GM21367 (cell line): ENCODE measurements around the gene SHISA3.
A peak's percentile ranks its signal among the peaks of the same experiment; 100 is the strongest.

Experiments used
- ATAC-seq: cut with Tn5 transposase; IDR thresholded peaks from one replicate; pipeline ENCODE4 v1.9.1; 2021; ENCODE audit not compliant: unreplicated experiment

SHISA3 gene

DNA sequence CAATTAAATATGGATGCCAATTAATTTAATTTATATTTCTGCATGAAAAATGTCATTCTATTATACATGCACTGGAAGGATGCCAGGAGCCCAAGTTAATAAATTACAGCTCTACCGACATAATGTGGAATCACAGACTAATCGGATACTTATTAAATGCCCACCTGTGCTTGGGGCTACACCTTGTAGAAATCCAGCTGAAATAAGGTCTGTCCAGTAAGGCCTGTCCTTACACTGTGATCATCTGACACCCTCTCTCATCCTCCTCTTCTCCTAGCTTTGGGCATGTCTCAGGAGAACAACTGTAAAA is 6.0 kb upstream of the SHISA3 start:
- no peak for ATAC-seq

DNA sequence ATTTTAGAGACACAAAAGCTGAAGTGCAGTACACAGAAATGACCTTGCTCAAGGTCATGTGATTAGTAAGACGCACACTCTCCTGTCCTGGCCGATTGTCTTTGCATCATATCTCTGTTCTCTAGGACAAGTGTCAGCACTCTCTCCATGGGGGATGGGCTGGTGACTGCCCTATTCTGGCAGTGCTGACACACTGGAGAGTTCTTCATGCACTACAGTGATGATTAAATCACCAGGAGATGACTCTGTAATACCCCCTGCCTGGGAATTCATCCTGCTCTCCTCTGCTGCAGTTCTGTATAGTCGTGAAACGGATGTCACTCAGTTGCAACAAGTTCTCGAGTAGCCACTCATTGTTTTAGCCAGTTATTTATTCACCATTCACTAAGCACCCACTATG is 5.3 kb upstream of the SHISA3 start:
- ATAC-seq, result no peak

DNA sequence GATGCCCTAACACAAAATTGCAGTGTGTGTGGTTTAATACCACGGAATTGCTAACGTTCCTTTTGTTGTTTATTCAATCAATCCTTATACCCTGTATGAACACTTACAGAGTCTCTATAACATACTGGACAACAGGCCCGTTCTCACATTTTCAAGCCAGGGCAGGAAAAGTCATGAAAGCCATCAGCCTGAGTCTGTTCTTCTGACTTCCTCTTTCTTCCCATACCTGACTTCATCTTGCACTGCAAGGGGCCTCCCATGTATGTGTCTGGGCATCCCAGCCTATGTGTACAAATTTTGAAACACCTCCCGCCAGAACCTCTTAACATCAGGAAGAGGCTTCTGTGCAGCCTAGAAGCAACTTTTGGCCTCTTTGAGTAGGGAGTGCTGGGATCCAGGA is 4.9 kb upstream of the SHISA3 start:
- no peak for ATAC-seq

DNA sequence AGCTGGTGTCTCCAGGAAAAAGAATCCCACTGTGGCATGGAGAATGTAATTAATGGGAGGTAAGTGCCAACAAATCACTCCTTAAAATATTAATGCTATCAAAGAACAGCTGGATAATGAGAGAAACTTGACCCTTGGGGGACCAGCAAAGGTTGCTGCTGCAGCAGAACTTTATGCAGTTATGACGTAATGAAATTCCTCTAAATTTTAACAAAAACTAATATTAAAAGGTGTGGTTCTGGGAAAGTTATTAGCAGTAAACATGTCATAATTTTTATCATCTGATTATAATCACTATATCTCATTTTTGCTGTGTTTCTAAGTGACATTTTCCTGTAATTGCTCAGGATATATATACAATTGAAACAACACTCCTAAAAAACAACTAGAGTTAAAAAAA is 1.7 kb upstream of the SHISA3 start:
- ATAC-seq, result no peak

DNA sequence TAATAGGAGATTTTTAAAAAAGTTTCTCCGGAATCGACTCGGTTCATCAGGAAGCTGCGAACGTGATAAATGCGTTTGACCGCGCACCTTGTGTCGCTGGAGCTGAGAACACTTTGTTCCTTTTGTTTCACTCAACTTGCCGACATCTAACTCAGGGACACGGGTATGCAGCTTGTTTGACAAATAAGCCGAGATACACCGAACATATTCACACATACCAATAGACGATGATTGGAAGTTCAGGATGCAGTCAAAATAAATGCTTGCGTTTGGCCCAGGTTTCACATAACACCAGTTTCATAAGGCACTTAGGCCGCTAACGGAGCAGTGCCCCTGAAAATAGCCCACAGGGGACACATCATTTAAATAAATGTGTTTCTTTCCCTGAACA is 932 bp upstream of the SHISA3 start:
- ATAC-seq, result no peak

DNA sequence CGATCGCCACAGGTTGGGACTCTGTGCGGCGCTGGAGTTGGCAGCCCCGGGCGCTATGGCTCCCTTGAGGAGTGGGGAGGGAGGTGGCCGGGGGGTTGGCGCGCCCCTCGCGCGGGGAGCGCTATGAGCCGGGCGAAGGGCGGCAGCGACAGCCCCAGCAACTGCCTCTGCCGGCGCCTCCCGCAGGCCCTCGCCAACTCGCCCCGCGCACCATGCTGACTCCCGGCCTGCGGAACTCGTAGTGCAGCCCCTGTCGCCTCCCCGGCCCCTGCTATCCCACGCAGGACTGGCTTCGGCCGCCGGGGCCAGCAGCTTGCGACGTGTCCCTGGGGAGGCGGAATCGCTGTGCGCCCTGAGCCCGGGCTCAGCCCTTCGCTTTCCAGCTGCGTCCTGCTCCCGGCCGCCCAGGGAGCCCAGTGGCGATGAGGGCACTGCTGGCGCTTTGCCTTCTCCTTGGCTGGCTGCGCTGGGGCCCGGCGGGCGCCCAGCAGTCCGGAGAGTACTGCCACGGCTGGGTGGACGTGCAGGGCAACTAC is 415 bp downstream of the SHISA3 start:
- peak; percentile 22 for ATAC-seq

DNA sequence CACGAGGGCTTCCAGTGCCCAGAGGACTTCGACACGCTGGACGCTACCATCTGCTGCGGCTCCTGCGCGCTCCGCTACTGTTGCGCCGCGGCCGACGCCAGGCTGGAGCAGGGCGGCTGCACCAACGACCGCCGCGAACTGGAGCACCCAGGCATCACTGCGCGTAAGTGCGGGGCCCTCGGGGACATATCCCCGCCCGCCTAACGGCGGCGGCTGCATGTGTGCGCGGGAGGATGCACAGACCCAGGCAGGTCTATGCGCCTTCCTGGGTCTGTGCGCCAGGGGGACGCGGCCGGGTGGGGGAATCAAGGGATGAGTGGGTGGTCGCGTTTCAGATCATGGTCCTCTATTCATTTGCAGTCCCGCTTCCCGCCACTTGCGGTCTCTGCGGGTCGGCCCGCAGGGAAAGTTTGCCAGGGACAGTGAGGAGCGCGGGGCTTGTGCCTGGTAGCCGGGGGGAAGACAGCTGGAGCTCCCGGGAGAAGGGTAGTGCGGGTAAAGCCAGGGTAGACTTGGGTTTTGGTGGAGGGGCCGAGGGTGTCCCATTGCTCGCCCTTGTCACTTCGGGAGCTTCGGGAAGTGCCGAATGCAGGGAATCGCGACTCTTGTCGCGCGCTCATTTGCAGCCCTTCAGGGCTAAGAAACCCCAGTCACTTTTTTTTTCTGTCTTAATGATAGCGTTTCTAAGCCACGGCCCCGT is 1.0 kb downstream of the SHISA3 start:
- ATAC-seq, result peak; percentile 40

DNA sequence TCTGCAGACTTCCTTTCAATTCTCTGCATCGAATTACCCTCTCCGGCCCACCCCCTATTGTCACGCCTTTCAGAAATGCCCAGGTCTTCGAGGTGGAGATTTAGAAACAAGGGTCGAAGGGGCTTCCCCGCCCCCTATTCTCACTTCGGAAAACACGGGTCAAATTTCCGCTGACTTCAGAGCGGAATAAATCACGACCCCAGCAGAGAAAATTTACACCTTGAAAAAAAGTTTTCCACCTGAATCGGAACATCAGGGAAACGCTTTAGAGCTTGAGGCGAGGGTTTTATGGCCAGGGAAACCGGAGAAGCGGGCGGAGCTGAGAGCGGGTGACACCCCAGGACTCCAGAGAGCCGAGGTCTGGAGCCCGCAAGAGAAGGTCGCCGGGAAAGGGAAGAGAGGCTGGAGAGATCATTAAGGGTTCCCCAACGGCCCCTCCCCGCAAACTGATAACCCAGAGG is 1.6 kb downstream of the SHISA3 start:
- no peak for ATAC-seq

DNA sequence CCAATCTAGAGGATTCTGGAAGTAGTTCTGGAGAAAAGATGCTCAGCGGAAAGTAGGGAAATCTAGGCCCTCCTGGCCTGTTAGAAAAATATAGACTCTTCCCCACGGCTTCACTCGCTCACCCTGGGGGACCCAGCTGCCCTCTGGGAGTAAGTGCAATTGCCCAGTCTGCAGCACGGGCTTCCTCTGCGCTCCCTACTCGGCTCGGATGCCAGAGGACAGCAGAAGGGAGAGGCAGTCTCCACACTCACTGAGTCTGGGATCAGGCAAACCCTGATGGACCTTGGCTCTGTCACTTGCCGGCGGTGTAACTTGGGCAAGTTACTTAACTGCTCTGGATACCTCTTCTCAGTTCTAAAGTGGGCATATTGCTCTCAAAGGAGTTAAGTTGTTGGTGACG is 2.1 kb downstream of the SHISA3 start:
- no peak for ATAC-seq

DNA sequence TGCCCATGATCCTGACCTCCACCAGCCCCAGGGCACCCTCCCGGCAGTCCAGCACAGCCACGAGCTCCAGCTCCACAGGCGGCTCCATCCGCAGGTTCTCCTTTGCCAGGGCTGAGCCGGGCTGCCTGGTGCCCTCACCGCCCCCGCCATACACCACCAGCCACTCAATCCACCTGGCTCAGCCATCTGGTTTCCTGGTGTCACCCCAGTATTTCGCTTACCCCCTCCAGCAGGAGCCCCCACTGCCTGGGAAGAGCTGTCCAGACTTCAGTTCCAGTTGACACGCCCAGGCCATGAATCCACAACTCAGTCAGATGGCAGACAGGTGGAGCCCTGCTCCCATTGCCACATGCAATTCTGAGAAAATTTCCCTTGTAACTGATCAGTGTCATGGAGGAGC is 3.9 kb downstream of the SHISA3 start:
- ATAC-seq, result no peak

DNA sequence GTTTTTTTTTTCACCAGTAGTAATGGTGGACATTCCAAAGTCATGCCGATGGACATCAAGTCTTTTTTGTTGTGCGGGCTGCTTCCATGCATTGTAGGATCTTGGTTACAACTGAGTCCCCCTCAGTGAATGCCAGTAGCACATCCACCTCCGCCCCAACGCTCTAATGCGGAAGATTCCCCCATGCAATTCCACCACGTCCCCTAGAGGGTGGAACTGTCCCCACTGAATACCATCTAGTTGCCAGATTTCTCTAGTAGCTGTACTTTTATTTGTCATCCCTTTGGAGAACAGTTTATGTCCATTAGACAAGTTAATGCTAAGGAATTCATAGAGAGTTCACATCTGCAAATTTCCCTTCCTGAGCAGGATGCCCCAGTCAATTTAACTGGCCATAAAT is 6.7 kb downstream of the SHISA3 start:
- no peak for ATAC-seq

DNA sequence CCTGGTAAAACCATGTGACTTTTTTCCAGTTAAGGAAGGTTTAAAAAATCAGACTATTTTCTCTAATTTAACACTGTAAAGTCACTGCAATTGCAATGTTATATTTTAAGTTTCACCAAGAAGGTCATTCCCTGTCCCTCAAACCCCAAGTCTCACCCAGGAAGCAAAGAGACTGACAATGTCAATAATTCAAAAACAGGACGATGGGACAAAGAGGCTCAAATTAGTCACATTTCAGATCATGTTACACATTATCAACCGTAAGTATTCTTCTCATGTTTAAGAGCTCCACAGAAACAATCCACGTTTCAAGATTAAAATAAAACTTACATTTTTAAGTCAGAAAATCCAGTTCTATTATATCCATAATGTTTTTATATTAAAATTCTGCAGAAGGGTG is 13.2 kb downstream of the SHISA3 start:
- ATAC-seq, result no peak

DNA sequence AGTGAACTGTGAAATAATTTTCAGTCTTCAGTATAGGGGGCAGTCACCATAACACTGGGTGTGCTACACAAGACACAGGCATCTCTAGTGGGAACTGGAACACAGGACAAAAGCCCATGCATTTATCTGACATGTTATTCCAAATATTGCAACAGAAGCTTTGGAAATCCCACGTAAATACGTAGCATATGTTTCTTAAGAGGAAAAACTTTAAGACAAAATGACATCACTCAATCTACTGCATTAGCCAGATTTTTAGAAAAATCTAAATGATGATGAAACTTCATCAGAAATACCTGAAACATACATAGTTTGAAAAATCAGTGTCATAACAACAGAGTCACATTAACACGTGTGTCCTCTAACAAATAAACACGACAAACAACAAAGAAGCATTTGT is 14.5 kb downstream of the SHISA3 start:
- ATAC-seq, result no peak

DNA sequence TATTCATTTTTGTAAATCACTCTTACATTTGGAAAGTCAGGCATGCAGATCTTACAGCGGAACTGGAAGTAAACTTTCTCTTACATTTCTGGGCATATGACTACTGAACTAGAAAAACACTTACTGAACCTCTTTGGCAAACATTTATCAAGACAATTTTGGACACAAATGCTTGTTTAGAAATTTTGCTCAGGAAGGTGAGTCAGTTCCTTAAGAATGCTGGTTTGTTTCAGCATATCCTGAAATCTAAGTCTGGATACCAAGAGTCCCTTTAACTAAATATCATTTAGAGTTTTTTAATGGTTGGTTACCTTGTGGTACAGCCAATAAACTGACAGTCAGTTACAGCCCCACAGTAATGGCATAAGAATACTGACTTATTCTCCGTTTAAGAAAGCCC is 15.0 kb downstream of the SHISA3 start:
- ATAC-seq, result no peak

DNA sequence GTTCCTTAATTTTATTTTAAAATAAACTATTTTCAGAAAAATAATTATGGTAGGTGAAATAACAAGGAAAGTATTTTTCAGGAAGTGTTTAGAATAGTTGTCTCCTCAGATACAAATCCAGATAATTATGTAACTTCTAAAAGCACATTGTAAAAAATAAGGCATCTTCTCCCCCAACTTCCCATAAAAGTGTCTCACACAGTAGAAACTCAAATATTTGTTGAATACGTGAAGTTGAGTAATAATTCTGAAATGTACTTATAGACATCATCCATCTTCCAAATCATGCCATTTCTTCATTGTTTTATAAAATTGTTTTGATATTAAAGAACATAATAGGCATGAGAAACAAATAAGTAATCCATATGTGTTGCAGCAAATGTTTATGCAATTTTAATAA is 18.0 kb downstream of the SHISA3 start:
- ATAC-seq, result no peak

DNA sequence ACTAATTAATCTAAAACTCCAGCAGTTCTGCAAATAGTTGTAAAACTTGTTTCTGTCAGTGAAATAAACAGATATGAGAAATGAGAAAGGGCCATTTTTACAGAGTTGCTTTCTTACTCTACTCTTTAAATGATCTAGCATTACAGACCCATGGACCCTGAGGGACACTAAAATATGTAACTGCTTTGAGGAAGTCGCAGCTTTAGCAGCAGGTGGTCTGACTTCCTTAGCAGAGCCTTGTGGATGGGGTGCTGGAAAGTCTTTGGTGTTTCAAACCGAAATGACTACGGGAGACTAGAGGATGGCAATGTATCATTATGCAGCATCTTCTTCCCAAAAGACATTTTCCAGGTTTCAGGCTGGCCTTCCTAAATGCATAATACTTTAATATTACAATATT is 18.7 kb downstream of the SHISA3 start:
- no peak for ATAC-seq

DNA sequence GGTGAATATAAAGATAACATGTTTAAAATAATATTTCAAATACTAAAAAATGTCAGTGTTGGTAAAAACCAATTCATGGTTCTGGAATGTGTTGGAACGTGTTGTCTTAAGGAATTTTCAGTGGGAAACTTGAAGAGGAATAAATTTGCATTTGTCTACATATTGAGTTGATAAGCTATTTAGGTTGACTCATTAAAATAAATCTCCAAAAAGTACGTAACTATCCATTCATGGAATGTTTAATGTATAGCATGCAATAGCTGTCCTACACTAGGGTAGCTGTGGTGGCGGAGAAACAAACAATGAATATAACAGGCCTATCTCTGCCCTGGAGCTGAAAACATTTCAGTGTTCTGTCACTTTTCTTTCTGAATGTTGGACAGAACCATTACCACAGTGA is 20.3 kb downstream of the SHISA3 start:
- no peak for ATAC-seq

DNA sequence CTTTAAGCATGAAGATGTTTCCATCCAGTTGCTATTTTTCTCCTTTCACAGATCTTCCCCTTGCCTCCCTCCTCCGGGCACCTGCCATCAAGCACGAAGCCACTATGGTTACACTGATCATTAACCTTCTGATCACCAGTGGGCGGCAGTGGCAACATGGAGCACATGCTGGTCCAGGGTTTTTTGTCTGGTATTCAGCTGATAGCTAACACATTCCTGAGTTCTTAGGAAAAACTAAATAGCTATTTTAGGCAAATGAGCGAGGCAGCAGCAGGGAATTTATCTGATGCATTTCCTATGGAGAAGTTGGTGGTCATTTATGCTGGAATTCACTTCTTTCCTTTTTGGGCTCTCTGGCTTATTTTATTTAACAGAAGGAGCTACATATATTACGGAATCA is 22.9 kb downstream of the SHISA3 start:
- ATAC-seq, result no peak

DNA sequence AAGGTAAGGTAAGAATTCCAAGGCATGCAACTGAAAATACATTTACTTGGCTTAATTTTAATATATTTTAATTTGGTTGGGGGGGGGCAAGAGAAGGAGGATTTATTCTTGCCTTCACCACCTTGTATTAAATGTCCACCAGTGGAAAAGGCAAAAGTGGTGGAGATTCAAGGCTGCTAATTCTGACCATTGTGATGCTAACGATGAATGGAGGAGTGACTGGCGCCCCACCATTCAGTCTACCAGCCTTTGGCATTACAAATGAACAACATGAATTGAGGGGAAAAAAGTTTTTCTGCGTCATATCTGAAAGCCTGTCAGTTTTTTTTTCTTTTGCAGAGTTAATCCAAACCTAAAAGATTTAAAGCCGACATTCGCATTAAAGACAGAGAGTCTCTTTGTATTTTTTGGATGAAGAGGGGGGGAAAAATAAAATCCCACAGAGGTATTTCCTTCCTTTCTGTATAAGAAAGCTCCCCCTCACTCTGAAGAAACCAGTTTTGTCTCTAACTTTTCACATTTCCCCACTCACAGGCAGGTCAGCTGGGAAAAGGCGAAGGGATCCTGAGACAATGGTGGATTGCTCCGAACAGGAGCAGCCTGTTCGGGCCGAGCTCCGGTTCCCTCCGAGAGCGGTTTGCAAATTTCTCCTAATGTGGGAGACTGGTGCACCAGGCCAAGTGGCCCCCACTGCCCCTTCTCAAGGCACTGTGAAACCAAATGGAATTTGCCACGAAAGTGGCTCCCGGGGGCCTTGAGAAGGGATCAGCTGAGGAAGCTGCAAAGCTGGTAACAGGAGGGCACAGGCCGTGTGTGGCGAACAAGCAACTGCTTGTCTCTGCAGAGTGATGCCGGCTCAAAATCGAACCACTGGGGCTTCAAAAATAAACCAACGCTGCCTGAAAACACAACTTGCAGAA is 28.1 kb downstream of the SHISA3 start:
- ATAC-seq, result no peak

DNA sequence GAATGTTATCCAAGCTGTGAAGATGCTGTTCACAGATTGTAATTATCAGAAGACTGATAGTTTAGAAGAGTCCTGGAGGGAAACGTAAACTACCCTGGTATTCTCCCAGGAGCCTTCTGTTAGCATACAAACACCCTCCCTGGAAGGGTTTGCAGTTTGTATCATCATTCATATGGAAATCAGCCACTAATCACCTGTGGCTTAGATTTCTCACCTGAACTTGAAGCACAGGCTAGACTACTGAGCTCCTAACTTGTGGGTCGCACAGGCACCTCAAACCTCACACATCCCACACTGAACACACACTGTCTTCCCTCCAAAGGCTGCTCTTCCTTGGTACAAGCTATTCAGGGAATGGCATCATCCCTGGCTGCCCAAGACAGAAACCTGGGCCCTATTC is 30.7 kb downstream of the SHISA3 start:
- no peak for ATAC-seq

DNA sequence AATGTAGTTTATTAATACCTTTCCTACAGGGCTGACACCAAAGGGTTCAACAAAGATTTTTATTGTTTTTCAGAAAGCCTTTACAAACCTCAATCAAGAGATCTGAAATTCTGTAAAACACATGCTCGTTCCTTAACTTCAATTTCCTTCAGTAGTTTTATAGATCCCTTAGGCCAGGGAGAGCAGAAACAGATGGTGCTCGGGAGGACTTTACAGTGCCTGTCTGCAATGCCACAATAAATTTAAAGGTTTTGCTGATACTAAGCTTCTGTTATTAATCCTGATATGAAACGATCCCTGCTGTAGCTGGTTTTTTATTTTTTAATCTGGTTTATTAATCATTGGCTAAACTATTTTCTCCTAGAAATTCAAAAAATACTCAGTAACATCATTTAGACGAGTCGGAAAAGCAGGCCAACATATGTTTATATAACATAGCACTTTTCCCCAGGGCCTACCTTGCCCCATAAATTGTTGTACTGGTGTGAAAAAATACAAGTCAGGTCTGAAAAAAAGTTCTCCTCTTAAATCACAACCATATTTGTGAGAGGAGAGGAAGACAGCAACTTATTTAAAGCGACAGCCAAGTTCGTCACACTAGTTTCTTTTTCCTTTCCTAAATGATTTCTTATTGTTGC is 39.8 kb downstream of the SHISA3 start:
- ATAC-seq, result no peak

DNA sequence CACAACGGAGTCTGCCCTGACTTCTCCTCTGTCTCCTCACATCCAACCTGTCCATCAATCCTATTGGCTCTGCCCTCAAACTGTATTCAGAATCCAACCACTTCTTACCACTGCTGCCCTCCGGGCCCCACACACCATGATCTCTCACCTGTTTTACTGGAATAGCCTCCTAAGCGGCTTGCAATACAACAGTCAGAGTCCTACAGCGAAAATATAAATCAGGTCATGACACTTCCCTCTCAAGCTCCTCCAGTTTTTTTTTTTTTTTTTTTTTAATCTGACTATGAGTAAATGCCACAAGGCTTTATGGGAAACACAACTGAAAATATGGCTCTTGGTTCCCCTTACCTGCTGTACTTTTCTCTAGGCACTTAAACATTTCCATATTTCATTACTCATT is 42.8 kb downstream of the SHISA3 start:
- no peak for ATAC-seq
